OCI-LY7 (cell line): Measurements from ENCODE around the gene OST4. TPM values are rescaled to one million over a fixed set of nuclear protein-coding genes. Genes with fewer than 3 reads are reported as not detected.

Experiments
- BruUV-seq: library from RNA; stranded (reverse); fragments of 400-500 nt; replicated peaks from 2 replicates; lab custom pipeline; 2021; lab: Mats Ljungman, UMichigan
- CTCF ChIA-PET: fragments of 300-600 bp; sonication (Branson Sonifier 250); formaldehyde crosslinking; loops from one replicate; lab custom pipeline; 2022; ENCODE audit warnings: antibody characterized with exemption; ENCODE audit not compliant: unreplicated experiment; lab: Charles Lee
- POLR2A ChIA-PET: fragments of 300-600 bp; sonication (Branson Sonifier 250); formaldehyde crosslinking; loops from one replicate; lab custom pipeline; 2022; ENCODE audit warnings: antibody characterized with exemption; lab: Charles Lee
- DNase-seq: peaks from one replicate; pipeline ENCODE4 v3.0.0-alpha.2; 2015; ENCODE audit warnings: low spot score
- H2AFZ ChIP-seq: fragments of 200-600 bp; sonication (generic), shearing (Covaris generic); 2 replicates; pipeline ENCODE4 v1.6.1; 2014; ENCODE audit warnings: mild to moderate bottlenecking, antibody characterized with exemption, low read length, moderate library complexity
- H3K27ac ChIP-seq: fragments of 200-600 bp; sonication (generic); 2 replicates; pipeline ENCODE4 v1.5.1; 2014; ENCODE audit warnings: mixed run types, low read depth, mild to moderate bottlenecking, moderate library complexity, low read length, inconsistent platforms; ENCODE audit not compliant: poor library complexity, severe bottlenecking
- H3K36me3 ChIP-seq: fragments of 200-600 bp; sonication (generic); 2 replicates; pipeline ENCODE4 v1.6.1; 2014; ENCODE audit warnings: mild to moderate bottlenecking, antibody characterized with exemption, low read length, moderate library complexity, mixed read lengths; ENCODE audit not compliant: insufficient read depth
- H3K4me1 ChIP-seq: fragments of 200-600 bp; sonication (generic); 2 replicates; pipeline ENCODE4 v1.5.1; 2014; ENCODE audit warnings: mild to moderate bottlenecking, low read length; ENCODE audit not compliant: insufficient read depth, poor library complexity, severe bottlenecking
- H3K4me2 ChIP-seq: fragments of 200-600 bp; sonication (generic); 2 replicates; pipeline ENCODE4 v1.6.1; 2014; ENCODE audit warnings: mild to moderate bottlenecking, low read length
- H3K4me3 ChIP-seq: fragments of 200-600 bp; sonication (generic); 2 replicates; pipeline ENCODE4 v1.5.1; 2014; ENCODE audit warnings: mild to moderate bottlenecking, low read depth, low read length; ENCODE audit not compliant: poor library complexity, severe bottlenecking
- H3K79me2 ChIP-seq: fragments of 200-600 bp; sonication (generic); 2 replicates; pipeline ENCODE4 v1.6.1; 2016; ENCODE audit warnings: low read depth, mild to moderate bottlenecking, low read length, moderate library complexity, mixed read lengths; ENCODE audit not compliant: insufficient read depth
- H3K9me2 ChIP-seq: fragments of 200-600 bp; sonication (generic); 2 replicates; pipeline ENCODE4 v1.6.1; 2016; ENCODE audit warnings: mild to moderate bottlenecking, low read length, mixed read lengths; ENCODE audit not compliant: insufficient read depth
- H3K9me3 ChIP-seq: fragments of 200-600 bp; sonication (generic); 2 replicates; pipeline ENCODE4 v1.6.1; 2014; ENCODE audit warnings: mild to moderate bottlenecking, mixed run types, low read length, mixed read lengths
- H4K20me1 ChIP-seq: fragments of 200-600 bp; sonication (generic); 2 replicates; pipeline ENCODE4 v1.6.1; 2014; ENCODE audit warnings: mild to moderate bottlenecking, antibody characterized with exemption, low read length, moderate library complexity, mixed read lengths; ENCODE audit not compliant: insufficient read depth
- EZH2phosphoT487 ChIP-seq: fragments of 200-600 bp; sonication (generic); IDR thresholded peaks from 2 replicates; pipeline ENCODE4 v1.6.1; 2018; ENCODE audit warnings: low read depth, borderline replicate concordance, mild to moderate bottlenecking, mixed run types, antibody characterized with exemption, low read length, moderate library complexity, mixed read lengths
- intact Hi-C: fragments of 100-400 bp; cut with micrococcal nuclease; formaldehyde crosslinking; loops from one replicate; pipeline ENCODE4 v1.10.0; 2022; ENCODE audit not compliant: unreplicated experiment
- total RNA-seq, 2 experiments: library from RNA; depleted of rRNA in 1 of 2; stranded (reverse); fragments of >200 nt in 1 of 2; shearing (Covaris generic) in 1 of 2; gene quantifications; 2 replicates each; pipeline ENCODE4 v1.2.3, GENCODE V29; 2014 to 2022
- TF ChIP-seq, protein P1 (sequence below): fragments of 200-600 bp; sonication (generic); conservative IDR thresholded peaks from 2 replicates; pipeline ENCODE4 v1.5.1; 2014; ENCODE audit warnings: mild to moderate bottlenecking, antibody characterized with exemption, low read length, moderate library complexity, mixed read lengths

The OST4 gene
- total RNA-seq, 2 experiments from 2014 or later = 214 to 267 TPM

DNA sequence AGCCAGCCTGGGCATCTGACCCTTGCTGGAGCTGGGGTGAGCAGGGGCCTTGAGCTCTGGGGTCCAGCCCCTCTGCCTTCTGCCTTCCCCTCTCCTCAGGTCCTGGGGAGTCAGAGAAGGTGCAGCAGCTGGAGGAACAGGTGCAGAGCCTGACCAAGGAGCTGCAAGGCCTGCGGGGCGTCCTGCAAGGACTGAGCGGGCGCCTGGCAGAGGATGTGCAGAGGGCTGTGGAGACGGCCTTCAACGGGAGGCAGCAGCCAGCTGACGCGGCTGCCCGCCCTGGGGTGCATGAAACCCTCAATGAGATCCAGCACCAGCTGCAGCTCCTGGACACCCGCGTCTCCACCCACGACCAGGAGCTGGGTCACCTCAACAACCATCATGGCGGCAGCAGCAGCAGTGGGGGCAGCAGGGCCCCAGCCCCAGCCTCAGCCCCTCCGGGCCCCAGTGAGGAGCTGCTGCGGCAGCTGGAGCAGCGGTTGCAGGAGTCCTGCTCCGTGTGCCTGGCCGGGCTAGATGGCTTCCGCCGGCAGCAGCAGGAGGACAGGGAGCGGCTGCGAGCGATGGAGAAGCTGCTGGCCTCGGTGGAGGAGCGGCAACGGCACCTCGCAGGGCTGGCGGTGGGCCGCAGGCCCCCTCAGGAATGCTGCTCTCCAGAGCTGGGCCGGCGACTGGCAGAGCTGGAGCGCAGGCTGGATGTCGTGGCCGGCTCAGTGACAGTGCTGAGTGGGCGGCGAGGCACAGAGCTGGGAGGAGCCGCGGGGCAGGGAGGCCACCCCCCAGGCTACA, 10.7 kb upstream of the OST4 start:
- ChIA-PET CTCF (interaction anchor here (1.1 kb wide), 1 partner anchor 9 kb away, joined by 4 read pairs; no protein-coding TSS in a partner anchor), POLR2A (interaction anchor here (0.8 to 1.8 kb wide), 4 partner anchors 9 to 88 kb away, joined by 3 to 4 read pairs (median 4); partner anchors contain the start of gene OST4)
- no peak for TF ChIP-seq EZH2phosphoT487
- TF ChIP-seq, protein P1, sequence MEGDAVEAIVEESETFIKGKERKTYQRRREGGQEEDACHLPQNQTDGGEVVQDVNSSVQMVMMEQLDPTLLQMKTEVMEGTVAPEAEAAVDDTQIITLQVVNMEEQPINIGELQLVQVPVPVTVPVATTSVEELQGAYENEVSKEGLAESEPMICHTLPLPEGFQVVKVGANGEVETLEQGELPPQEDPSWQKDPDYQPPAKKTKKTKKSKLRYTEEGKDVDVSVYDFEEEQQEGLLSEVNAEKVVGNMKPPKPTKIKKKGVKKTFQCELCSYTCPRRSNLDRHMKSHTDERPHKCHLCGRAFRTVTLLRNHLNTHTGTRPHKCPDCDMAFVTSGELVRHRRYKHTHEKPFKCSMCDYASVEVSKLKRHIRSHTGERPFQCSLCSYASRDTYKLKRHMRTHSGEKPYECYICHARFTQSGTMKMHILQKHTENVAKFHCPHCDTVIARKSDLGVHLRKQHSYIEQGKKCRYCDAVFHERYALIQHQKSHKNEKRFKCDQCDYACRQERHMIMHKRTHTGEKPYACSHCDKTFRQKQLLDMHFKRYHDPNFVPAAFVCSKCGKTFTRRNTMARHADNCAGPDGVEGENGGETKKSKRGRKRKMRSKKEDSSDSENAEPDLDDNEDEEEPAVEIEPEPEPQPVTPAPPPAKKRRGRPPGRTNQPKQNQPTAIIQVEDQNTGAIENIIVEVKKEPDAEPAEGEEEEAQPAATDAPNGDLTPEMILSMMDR = no peak
- H3K4me2 ChIP-seq = peak overlapping the region; percentile 66
- intact Hi-C loops = no loop called here
- peak overlapping the region; percentile 44 for H3K4me3 ChIP-seq
- H3K4me1 ChIP-seq = peaks cover 47% of the 10 kb centered on the region
- no peaks in the 10 kb centered on the region for H3K9me3 ChIP-seq
- no peak overlapping the region for H2AFZ ChIP-seq
- no peaks in the 10 kb centered on the region for H3K36me3 ChIP-seq
- no peaks in the 10 kb centered on the region for H4K20me1 ChIP-seq
- H3K9me2 ChIP-seq = no peaks in the 10 kb centered on the region
- no TSS peak for BruUV-seq
- no peaks in the 10 kb centered on the region for H3K79me2 ChIP-seq
- peak overlapping the region; percentile 64 for H3K27ac ChIP-seq
- DNase-seq = no peak

DNA sequence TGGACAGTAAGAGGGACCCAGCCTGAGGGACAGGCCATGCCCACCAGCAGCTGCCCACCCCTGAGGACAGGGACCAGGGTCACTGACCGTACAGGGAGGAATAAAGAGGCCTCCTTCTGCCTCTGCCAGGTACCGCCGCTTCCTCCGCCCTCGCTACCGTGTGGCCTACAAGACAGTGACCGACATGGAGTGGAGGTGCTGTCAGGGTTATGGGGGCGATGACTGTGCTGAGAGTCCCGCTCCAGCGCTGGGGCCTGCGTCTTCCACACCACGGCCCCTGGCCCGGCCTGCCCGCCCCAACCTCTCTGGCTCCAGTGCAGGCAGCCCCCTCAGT, 9.1 kb upstream of the OST4 start:
- no peak for DNase-seq
- Histone ChIP-seq H3K9me2 (no peaks in the 10 kb centered on the region), H2AFZ (peak overlapping the region; percentile 43; the same call in 1 of the 2 replicates), H3K4me1 (peaks cover 51% of the 10 kb centered on the region), H3K27ac (peak overlapping the region; percentile 31), H3K9me3 (no peaks in the 10 kb centered on the region), H4K20me1 (no peaks in the 10 kb centered on the region), H3K4me3 (no peak overlapping the region), H3K36me3 (no peaks in the 10 kb centered on the region), H3K4me2 (peak overlapping the region; percentile 66), H3K79me2 (no peaks in the 10 kb centered on the region)
- intact Hi-C loops = no loop called here
- ChIA-PET POLR2A (interaction anchor here (0.6 kb wide), 1 partner anchor 96 kb away, joined by 5 read pairs; no protein-coding TSS in a partner anchor), CTCF (interaction anchor here (1.0 kb wide), 1 partner anchor 201 kb away, joined by 3 read pairs; no protein-coding TSS in a partner anchor)
- no TSS peak for BruUV-seq
- TF ChIP-seq EZH2phosphoT487 = no peak
- TF ChIP-seq, protein P1 = no peak

DNA sequence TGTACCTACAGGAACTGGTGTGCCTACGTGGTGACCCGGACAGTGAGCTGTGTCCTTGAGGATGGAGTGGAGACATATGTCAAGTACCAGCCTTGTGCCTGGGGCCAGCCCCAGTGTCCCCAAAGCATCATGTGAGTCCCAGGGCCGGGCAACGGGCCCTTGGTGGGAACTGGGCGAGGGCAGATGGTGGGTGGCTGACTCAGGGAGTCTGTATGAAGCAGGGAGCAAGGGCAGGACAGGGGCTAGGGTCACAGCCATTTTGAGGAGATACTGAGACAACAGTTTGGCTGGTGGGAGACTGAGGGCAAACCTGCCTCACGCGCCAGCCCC, 8.7 kb upstream of the OST4 start:
- intact Hi-C loops = no loop called here

More for the DNA sequence above, 8.7 kb upstream of the OST4 start:
- H3K79me2 ChIP-seq = no peaks in the 10 kb centered on the region
- no peaks in the 10 kb centered on the region for H4K20me1 ChIP-seq
- H2AFZ ChIP-seq = no peak overlapping the region
- BruUV-seq = no TSS peak
- no peak overlapping the region for H3K4me2 ChIP-seq
- no peaks in the 10 kb centered on the region for H3K36me3 ChIP-seq
- peaks cover 52% of the 10 kb centered on the region for H3K4me1 ChIP-seq
- H3K27ac ChIP-seq = no peak overlapping the region
- no peak overlapping the region for H3K4me3 ChIP-seq
- H3K9me2 ChIP-seq = no peaks in the 10 kb centered on the region
- POLR2A ChIA-PET = interaction anchor here (0.6 kb wide), 1 partner anchor 90 kb away, joined by 3 read pairs; no protein-coding TSS in a partner anchor
- no peak for TF ChIP-seq EZH2phosphoT487
- TF ChIP-seq, protein P1 = no peak
- DNase-seq = no peak
- no peaks in the 10 kb centered on the region for H3K9me3 ChIP-seq
- CTCF ChIA-PET = no interaction called here
